Activated naive CD4-positive, alpha-beta T cell treated with anti-CD3 and anti-CD28 coated beads, Interleukin-2, amount 10 ng/mL, durations not matched to agents 7 days and 5 days (primary cell): ENCODE data around the gene RAD21L1.

Experiments used
- CTCF ChIA-PET: fragments of 350-600 bp; sonication (Branson Sonifier 250); formaldehyde crosslinking; loops from one replicate; lab custom pipeline; 2021; ENCODE audit warnings: antibody characterized with exemption; lab: Charles Lee
- DNase-seq: peaks from one replicate; pipeline ENCODE4 v3.0.0-alpha.2; 2020
- H3K27ac Mint-ChIP-seq: one replicate; pipeline ENCODE4 v1.8.0; 2021; ENCODE audit warnings: mild to moderate bottlenecking, moderate library complexity, mixed read lengths
- H3K27me3 Mint-ChIP-seq: one replicate; pipeline ENCODE4 v1.8.0; 2021; ENCODE audit warnings: mild to moderate bottlenecking, mixed read lengths
- H3K36me3 Mint-ChIP-seq: one replicate; pipeline ENCODE4 v1.8.0; 2021; ENCODE audit warnings: mixed read lengths
- H3K4me1 Mint-ChIP-seq: one replicate; pipeline ENCODE4 v1.8.0; 2021; ENCODE audit warnings: mixed read lengths
- H3K4me3 Mint-ChIP-seq: one replicate; pipeline ENCODE4 v1.8.0; 2021; ENCODE audit warnings: mild to moderate bottlenecking, moderate library complexity, mixed read lengths
- H3K9me3 Mint-ChIP-seq: one replicate; pipeline ENCODE4 v1.8.0; 2021; ENCODE audit warnings: mixed read lengths

RAD21L1 gene

GRCh38 chr20:1304710-1305515 is 79.1 kb downstream of the RAD21L1 start:
- no peak overlapping the region for H3K27ac Mint-ChIP-seq
- no peak for DNase-seq
- H3K27me3 Mint-ChIP-seq: no peaks in the 10 kb centered on the region

More at GRCh38 chr20:1304710-1305515, 79.1 kb downstream of the RAD21L1 start:
- Mint-ChIP-seq H3K4me1 (peaks cover 16% of the 10 kb centered on the region), H3K36me3 (peaks cover 10% of the 10 kb centered on the region), H3K9me3 (no peaks in the 10 kb centered on the region), H3K4me3 (no peak overlapping the region)
- CTCF ChIA-PET: no interaction called here
